Measurements from ENCODE around the gene NPFFR1.

The NPFFR1 gene

DNA sequence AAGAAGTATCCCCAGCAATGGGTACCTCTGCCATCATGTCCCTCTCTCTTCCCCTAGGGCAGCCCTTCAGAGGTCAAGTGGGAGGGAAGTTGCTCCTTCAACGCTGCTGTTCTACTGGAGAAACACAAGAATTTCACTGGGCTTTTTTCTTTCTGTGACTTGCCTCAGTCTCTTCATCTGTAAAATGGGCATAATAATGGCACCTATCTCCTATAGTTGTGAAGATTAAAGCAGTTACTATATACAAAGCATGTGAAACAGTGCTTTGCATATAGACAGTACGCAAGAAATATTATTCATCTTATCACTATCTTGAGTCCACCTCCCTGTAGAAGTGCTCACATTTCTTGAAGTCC lies 1.6 kb upstream of the NPFFR1 start:
- TF ChIP-seq GATA3 (IDR thresholded peaks at IDR 0.05; ENCODE audit: low read depth, low read length): no peak
- no peak for TF ChIP-seq GATA2 (IDR thresholded peaks at IDR 0.05; ENCODE audit: low read depth, low read length)

DNA sequence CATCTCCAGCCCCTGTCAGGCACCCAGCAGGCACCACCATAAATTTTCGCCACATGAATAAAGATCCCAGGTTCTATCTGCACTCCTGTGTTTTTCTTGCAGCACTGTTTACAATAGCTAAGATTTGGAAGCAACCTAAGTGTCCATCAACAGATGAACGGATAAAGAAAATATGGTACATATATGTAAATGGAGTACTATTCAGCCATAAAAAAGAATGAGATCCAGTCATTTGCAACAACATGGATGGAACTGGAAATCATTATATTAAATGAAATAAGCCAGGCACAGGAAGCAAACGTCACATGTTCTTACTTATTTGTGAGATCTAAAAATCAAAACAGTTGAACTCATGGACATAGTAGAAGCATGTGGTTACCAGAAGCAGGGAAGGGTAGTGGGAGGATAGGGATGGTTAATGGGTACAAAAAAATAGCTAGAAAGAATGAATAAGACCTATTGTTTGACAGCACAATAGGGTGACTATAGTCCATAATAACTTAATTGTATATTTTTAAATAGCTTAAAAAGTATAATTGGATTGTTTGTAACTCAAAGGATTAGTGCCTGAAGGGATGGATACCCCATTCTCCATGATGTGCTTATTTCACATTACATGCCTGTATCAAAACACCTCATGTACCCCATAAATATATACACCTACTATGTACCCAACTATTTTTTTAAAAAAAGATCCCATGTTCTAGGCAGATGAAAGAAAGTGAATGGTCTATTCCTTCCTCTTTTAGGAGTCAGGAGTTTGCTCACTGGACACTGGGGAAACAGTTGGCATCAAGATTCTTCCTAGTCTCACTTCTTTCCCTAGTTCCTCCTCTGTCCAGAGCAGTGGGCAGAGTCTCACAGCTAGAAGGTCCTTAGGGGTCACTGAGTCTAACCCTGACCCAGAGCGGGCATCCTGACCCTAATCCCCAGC lies 1.0 kb upstream of the NPFFR1 start:
- no peak for TF ChIP-seq GATA3 (IDR thresholded peaks at IDR 0.05; ENCODE audit: low read depth, low read length)
- TF ChIP-seq GATA2 (IDR thresholded peaks at IDR 0.05; ENCODE audit: low read depth, low read length): no peak

- no peak for TF ChIP-seq GATA3 (IDR thresholded peaks at IDR 0.05; ENCODE audit: low read depth, low read length)
- TF ChIP-seq GATA2 (IDR thresholded peaks at IDR 0.05; ENCODE audit: low read depth, low read length): no peak
Observed at GRCh38 chr10:70283071-70283444, 746 bp downstream of the NPFFR1 start.

GRCh38 chr10:70281609-70282008 lies 2.2 kb downstream of the NPFFR1 start:
- TF ChIP-seq GATA3 (IDR thresholded peaks at IDR 0.05; ENCODE audit: low read depth, low read length) (no peak), GATA2 (IDR thresholded peaks at IDR 0.05; ENCODE audit: low read depth, low read length) (no peak)

DNA sequence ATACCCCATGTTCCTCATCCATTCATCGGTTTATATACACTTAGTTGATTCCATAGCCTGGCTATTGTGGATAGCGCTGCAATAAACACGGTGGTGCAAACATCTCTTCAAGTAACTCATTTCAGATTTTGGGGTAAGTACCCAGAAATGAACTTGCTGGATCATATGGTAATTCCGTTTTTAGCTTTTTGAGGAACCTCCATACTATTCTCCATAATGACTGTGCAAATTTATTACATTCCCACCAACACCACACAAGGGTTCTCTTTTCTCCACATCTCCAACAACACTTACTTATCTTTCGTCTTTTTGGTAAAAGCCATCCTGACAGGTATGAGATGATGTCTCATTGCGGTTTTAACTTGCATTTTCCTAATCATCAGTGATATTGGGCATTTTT lies 3.7 kb downstream of the NPFFR1 start:
- TF ChIP-seq GATA2 (IDR thresholded peaks at IDR 0.05; ENCODE audit: low read depth, low read length): no peak
- TF ChIP-seq GATA3 (IDR thresholded peaks at IDR 0.05; ENCODE audit: low read depth, low read length): no peak

GRCh38 chr10:70277396-70278030 lies 6.3 kb downstream of the NPFFR1 start:
- TF ChIP-seq GATA3 (IDR thresholded peaks at IDR 0.05; ENCODE audit: low read depth, low read length): no peak
- no peak for TF ChIP-seq GATA2 (IDR thresholded peaks at IDR 0.05; ENCODE audit: low read depth, low read length)

DNA sequence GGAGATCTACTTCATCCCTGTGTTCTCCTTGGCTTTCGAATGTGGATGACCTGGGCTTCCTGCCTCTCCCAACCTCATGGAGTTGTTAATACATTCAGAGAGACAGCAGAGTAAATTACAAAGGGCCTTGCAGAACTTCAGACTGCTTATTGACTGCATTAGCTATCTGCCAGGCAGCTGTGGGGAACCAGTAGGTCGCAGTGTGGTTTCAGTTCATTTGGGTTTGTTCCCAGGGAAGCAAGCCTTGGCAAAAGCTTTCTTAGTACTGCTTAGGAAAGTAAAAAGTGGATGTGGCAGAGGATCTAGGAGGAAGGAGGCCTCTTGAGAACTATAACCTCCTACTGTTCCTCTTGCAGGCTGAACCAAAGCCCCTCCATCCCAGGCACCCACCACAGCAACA lies 9.2 kb downstream of the NPFFR1 start:
- TF ChIP-seq GATA3 (IDR thresholded peaks at IDR 0.05; ENCODE audit: low read depth, low read length) (no peak), GATA2 (IDR thresholded peaks at IDR 0.05; ENCODE audit: low read depth, low read length) (no peak)

DNA sequence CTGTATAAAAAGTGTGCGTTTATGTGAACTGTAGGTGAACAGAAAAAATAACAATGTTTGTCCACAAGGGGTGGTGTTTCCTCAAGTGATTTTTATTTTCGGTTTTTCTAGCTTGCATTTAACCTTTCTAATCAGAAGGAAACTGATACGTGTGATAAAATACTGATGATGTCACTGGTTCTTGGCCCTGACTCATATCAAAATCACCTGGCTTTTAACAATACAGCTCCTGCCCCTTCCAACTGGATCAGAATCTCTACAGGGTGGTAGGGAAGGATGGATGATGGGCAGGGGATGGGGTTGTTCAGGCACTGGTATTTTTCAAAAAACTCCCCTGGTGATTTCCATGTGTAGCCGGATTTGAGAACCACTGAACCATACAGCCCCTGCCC lies 10.9 kb downstream of the NPFFR1 start:
- TF ChIP-seq GATA3 (IDR thresholded peaks at IDR 0.05; ENCODE audit: low read depth, low read length): no peak
- no peak for TF ChIP-seq GATA2 (IDR thresholded peaks at IDR 0.05; ENCODE audit: low read depth, low read length)

DNA sequence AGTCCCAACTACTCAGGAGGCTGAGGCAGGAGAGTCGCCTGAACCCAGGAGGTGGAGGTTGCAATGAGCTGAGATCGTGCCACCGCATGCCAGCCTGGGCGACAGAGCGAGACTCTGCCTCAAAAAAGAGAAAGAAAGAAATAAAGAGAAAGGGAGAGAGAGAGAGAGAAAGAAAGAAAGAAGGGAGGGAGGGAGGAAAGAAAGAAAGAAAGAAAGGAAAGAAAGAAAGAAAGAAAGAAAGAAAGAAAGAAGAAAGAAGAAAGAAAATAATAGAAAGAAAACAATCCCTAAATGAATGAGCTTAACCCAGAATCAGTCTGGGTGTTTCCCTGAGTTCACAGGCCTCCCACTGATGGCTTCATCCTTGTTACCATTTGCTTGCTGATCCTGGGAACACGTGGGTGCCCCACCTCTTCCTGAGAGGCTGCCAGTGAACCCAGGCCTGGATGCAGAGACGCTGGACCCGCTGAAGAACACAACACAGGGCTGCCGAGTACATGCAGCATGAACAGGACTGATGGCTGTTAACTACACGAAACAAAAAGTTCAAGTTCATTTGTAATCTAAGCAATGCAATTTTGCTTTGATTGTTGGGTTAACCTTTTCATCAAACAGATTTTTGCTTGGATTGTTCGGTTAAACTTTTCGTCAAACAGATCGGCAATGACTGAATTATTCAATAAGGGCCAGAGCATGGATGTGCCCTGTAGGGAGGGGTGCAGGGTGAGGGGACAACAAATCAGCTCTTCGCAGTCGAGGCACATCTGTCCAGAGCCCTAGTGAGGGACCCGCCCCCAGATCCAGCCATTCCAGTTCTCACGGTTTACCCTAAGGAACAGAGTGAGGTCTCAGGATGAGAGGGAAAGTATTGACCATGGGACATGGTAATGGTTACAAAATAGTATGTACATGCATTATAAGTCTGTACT lies 11.5 kb downstream of the NPFFR1 start:
- TF ChIP-seq GATA2 (IDR thresholded peaks at IDR 0.05; ENCODE audit: low read depth, low read length) (no peak), GATA3 (IDR thresholded peaks at IDR 0.05; ENCODE audit: low read depth, low read length) (no peak)

- TF ChIP-seq GATA3 (IDR thresholded peaks at IDR 0.05; ENCODE audit: low read depth, low read length) (no peak), GATA2 (IDR thresholded peaks at IDR 0.05; ENCODE audit: low read depth, low read length) (no peak)
Observed at GRCh38 chr10:70270952-70271351, 12.9 kb downstream of the NPFFR1 start.

DNA sequence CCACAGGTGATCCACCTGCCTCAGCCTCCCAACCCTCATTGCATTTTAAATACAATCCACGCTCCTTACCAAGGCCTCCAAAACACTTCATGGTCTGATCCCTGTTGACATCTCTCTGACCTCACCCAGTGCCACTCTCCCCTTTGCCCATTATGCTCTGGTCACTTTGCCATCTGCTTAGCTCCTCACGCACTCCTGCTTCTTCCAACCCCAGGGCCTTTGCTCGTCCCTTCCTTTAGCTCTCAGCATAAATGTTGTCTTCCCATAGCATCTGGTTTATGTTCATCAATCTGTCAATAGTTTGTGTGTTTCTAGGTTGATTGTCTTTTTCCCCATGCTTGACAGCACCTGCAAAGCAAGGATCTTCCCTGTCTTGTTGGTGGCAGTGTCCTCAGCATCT lies 14.1 kb downstream of the NPFFR1 start:
- TF ChIP-seq GATA3 (IDR thresholded peaks at IDR 0.05; ENCODE audit: low read depth, low read length) (no peak), GATA2 (IDR thresholded peaks at IDR 0.05; ENCODE audit: low read depth, low read length) (no peak)

- TF ChIP-seq GATA3 (IDR thresholded peaks at IDR 0.05; ENCODE audit: low read depth, low read length): no peak
- no peak for TF ChIP-seq GATA2 (IDR thresholded peaks at IDR 0.05; ENCODE audit: low read depth, low read length)
Observed at GRCh38 chr10:70268376-70268775, 15.4 kb downstream of the NPFFR1 start.

DNA sequence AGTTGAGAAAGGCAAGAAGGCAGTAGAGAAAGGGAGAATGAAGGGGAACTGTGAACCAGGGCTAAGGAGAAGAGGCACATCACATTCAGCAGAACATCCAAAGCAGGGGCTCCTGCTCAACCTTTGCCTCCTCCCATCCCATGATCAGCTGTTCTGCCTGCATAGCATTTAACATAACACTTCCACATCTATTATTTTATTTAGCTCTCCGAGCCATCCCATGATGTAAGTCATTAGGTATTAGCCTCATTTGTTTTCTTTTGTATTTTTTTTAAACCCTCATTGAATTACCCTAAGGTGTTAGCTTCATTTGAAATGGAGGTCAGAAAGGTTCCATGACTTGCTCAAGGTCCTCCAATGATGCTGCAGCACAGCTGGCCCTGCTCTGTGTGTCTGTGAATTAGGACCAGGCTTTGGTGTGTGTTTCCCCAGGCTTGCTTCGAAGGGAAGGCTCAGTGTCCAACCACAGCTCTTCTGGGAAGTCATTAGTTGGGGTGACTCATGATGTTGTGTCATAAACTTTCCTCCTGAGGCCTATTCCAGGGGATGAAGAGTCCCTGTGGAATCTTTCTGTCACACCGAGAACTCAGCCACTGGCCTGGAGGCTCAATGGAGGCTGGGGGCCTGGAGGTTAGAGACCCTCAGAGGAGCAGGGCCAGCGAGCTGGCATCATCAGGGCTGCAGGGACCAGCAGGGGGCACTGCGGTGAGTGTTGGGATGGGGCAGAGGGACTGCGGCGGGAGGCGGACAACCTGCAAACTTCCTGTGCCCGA lies 16.5 kb downstream of the NPFFR1 start:
- TF ChIP-seq GATA2 (IDR thresholded peaks at IDR 0.05; ENCODE audit: low read depth, low read length): no peak
- TF ChIP-seq GATA3 (IDR thresholded peaks at IDR 0.05; ENCODE audit: low read depth, low read length): no peak
